HG02610 (cell line): Measurements from ENCODE around the gene ROR2.

Experiments
- ATAC-seq: cut with Tn5 transposase; IDR thresholded peaks from one replicate; pipeline ENCODE4 v1.9.1; 2021; ENCODE audit warnings: mild to moderate bottlenecking, moderate library complexity; ENCODE audit not compliant: unreplicated experiment

Gene ROR2

GRCh38 chr9:91902475-91903125 is 47.4 kb downstream of the ROR2 start:
- no peak for ATAC-seq

DNA sequence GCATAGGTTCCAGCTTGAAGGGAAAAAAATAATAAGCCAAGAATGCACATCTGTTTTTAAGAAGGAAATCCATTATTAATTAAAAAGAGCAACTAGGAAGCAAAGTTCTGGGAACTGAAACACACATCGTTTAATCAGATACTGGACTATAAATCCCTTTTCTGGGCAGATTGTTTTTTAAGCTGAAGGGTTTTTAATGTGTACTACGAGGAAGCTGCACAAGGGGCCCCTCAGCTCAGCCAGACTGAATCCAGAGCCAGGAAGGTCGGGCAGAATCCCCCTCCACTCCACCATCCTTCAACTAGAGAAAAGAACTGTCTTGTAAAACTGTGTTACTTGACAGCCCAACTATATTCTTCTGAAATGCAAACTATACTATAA is 49.2 kb downstream of the ROR2 start:
- ATAC-seq = no peak

DNA sequence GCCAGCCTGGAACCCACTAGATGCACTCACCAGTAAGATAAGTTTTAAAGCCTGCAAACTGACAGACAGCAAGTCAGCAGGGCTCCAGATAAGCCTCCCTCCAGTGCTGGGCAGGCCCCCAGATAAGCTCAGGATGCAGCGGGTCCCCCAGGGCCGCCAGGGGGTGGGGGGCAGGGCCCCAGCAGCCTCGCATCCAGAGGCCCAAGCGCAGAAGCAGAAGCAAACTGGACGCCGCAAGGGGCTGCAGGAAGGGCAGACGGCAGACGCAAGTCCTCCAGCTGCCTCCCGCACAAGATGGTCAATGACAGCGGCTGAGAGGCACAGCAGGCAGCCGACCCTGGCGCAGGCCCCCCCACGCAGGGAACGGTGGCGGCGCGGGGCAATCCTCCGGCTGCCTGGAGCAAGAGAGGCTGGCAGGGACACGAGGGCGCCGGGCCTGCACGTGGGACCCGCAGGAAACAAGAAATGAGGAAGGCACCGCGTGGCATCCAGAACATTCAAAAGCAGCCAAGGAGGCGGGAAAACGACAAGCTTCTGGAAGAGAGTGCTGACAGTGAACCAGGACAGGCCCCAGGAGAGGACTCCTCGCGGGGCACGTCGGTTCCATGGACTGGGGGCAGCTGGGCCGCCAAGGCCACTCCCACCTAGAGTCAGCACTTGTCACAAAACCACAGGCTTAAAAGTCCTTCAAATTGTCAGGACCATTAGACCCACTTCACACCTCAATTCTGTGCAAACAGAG is 49.8 kb downstream of the ROR2 start:
- ATAC-seq = no peak

DNA sequence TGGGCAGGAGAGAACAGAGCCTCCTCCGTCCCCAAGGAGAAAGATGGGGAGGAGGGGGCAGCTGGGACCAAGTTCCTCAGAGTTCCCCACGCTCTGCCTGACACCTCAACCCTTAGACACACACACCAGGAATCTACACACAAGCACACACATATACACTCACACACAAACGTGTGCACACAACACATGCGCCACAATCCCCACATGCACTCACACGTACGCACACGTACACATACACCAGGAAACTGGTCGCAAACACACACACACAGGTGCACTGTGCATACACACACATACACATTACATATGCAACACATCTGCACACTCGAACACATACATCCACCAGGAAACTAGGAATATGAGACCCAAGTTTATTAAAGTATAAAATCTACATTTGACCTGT is 50.4 kb downstream of the ROR2 start:
- no peak for ATAC-seq

DNA sequence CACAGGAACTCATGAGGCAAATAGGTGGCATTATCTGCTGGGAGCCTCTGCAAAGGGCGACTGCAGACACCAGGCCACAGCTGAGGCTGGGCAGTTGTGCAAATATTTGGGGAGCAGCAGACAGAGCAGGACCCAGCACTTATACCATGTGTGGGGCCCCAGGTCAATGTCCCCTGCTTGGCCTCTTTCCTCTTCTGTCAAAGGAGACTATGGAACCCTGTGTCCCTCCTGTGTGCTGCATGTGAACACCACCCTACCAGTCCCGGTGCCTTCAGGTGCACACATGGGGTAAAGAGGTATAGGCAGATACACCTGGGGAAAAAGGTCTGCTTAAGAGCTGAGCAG is 50.8 kb downstream of the ROR2 start:
- no peak for ATAC-seq

DNA sequence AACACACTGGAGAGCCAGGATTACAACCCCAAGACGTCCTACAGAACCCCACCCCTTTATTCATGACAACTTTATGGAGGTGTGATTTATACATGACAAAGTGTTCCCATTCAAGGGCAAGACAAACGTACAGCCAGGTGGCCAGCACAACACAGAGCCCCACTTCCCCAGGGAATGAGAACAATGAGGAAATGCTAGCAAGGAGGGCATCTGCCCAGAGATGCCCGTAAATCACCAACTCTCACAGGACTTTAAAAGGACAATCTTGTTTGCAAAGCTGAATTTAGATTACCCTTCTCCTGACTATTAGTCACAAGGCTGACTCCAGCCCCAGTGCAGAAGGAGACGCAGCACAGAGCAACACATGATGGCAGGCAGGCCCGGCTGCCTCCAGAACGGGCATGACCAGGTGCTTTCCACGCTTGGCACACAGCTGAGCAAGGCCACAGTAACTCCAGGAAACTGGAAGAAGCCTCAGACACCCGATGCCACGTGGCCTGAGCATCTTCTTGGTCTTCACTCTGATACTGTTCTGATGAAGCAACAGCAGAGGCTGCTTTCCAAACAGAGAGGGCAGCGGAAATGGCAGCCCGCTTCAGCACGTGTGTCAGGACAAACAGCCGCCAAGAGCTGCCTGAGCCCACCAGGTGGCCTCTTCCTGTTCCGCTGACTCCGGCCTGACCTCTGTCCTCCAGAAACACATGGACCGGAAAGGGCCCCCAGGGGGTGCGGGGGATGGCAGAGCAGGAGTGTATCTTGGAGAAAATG is 51.4 kb downstream of the ROR2 start:
- ATAC-seq = no peak

DNA sequence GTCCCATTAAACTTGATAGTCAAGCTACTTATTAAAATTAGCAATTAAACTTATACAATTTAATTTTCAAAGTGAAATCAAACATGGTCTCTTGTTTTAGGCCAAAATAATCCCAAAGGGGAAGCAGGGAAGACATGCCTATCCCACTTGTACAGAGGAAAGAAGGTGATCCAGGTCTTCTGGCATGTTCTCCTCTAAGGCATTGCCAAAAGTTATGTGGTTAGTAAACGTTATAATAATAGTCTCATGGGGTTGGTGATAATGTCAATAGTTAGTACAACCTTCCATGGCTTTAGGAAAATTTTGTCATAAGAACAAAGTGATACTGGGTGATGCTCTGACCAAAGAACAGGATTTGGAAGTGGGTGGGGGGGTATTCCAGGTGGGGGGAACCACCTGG is 52.8 kb downstream of the ROR2 start:
- ATAC-seq = no peak

DNA sequence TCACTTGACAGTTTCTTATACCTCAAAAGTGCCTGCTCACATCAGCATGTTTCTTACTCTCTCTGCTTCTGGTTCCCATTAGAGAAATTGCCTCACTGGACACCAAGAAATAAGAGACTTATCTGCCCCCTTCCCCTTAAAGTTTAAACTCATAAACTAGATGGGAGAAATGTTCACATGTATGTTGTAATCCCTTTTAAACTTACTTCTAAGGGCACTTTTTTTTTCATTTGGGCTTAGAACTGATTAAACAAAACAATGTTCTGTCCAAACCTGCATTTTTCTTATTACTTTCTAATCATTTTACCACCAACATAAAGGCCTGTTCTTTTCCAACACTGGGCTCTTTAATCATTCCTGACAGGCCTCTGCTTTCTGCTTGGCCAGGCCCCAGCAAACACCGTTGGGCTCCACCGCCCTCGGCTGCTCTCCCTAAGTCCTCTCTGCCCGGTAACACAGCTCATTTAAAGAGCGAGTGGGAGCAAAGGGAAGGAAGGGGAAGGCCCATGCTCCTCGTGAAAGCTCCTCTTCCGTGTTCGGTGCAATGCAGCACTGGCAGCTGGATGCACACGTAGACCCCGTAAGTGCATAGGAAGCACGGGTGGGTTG is 53.4 kb downstream of the ROR2 start:
- no peak for ATAC-seq

DNA sequence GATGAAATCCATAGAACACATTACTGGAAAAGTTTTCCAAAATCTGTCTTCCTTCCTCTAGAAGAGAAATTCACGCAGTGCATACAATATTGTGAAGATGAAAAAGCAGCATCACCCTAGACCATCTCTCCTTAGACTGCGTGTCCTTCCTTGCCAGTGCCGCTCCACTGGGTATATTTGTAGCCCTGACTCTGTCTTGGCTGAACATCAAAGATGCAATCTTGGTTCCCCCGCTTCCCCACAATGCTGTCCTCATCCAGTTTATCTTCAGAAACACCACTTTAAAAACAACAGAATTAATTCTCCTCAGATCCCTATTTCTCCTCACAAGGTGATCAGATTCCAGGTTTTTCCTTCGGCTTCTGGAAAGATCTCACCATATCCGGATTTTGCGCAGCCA is 53.9 kb downstream of the ROR2 start:
- no peak for ATAC-seq

DNA sequence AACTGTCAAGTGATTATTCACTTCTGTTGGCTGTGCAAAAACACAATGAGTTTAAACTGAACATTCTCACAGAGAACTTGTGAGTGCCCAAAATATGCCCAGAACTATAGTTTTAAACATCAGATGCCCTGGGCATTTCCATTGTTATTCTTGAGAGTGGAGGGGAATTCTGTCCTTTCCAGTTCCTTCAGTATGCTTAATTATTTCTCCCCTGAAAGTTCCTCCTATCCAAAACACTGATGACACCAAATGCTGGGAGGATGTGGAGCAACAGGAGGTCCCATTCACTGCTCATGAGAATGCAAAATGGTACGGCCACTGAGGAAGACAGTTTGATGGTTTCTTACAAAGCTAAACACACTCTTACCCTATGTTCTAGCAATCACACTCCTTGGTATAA is 55.5 kb downstream of the ROR2 start:
- ATAC-seq = no peak

GRCh38 chr9:91894023-91894422 is 56.0 kb downstream of the ROR2 start:
- no peak for ATAC-seq

DNA sequence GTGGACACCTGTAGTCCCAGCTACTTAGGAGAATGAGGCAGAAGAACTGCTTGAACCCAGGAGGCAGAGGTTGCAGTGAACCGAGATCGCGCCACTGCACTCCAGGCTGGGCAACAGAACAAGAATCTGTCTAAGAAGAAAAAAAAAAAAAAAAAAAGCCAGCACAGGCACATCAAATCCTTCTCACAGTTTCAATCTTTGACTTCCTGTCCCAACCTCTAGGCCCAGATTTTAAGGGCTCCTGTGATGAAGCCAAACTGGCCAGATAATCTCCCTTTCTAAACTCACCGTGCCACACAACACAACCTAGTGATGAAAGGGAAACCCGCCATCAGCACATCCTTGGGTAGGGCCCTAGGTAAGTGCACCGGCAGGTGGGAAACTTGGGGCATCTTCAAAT is 58.1 kb downstream of the ROR2 start:
- ATAC-seq = no peak

GRCh38 chr9:91890662-91891061 is 59.4 kb downstream of the ROR2 start:
- ATAC-seq = no peak

DNA sequence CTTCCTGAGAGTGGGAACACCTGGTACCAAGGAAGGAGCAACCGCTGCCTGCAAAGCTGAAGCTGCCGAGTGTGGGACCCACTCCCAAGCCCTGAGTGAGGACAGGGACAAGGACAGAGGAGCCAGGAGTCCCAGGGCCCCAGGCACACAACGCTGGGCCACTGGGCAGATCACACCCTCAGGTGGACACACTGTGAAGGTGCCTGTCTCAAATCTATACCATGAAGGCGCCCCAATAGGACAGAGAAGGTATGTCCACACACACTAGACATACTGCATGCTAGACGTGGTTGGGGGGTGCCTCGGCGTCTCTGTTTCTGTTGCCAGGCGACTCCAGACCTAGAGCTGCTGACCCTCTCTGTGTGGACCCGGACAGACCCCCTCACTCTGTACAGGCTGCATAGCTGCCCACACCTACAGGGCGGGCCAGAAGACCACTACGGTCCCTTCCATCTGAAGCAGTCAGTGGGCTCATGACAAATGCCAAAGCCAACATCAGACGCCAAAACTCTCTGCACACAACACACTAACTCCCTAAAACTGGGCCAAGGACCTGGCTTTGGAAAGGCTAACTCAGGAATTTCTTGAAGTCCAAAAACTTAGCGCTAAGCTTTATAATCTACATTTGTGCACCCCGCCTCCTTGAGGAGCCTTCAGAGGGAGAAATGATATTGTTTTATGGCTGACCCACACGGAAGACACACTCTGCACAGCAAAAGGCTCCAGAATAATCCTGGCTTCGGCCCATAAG is 60.7 kb downstream of the ROR2 start:
- no peak for ATAC-seq

GRCh38 chr9:91886414-91887076 is 63.5 kb downstream of the ROR2 start:
- ATAC-seq = no peak

- ATAC-seq = no peak
Measured at GRCh38 chr9:91885746-91886413, 64.1 kb downstream of the ROR2 start.

DNA sequence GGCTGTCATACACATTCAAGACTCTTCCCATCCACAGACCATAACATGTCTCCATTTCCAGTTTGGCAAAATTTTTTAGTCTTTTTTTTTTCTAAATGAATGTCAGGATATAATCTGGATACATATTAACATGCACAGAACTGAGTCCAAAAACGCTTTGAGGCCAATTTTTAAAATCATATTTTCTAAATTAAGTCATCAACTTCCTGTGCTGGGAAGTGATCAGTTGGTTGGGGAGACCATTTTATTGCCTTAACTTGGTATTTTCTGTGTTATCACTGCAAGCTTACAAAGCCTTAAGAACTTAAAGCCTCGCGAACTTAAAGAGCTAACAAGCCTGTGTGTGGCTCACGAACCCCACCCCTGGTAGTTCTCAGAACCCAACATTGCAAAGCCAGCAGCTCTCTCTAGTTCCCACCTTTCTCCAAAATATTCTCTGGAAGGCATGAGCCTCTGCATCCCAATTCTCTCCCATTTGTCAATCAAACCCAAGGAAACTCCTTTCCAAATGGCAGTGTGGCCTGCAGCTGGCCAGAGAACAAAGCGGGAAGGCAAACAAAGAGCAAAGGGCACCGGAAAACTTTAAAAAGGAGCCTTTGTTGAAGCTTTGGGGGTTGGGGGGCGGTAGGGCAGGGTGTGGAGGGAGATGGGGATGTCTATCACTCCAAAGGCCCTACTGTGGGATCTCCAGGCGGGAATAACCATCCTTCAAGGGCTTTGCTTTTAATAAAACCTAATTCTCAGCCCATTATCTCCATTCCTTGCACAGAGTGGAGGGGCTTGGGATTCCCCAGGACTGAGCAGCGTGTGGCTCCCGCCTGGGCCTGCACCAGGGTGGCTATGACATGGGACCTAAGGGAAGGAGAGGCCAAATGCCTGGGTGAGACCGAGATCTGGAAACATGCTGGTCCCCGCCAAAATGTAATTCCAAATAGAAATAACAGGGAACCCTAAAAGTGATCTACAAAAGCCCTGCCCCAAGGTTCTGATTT is 65.0 kb downstream of the ROR2 start:
- ATAC-seq = no peak

GRCh38 chr9:91884153-91884552 is 65.9 kb downstream of the ROR2 start:
- no peak for ATAC-seq

DNA sequence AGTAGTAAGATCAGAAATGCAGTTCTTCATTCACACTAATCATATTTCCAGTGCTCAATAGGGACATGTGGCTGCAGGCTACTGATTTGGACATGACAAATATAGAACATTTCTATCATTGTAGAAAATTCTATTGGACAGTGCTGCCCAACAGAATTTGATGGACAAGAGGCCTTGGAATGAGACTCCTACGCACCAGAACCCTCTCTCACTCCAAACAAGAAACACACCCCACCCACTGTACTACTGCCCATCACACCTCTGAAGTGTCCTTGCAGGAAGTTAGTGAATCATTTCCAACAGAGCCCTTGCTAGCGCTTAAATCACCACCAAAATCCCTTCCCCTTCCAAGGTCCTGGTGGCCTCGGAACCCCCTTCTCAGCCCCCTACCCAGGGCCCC is 66.5 kb downstream of the ROR2 start:
- no peak for ATAC-seq
